SK-N-SH (cell line): ENCODE measurements around the gene CTNNA3. TPM values are rescaled to one million over a fixed set of nuclear protein-coding genes. Genes with fewer than 3 reads are reported as not detected.

Source experiments
- CTCF ChIA-PET: fragments of 300-600, 350-600 bp; formaldehyde crosslinking; extraction: SDS; loops from one replicate; lab custom pipeline; 2021; lab: Yijun Ruan, JAX
- POLR2A ChIA-PET: fragments of 350-600 bp; sonication (Branson Sonifier 250); formaldehyde crosslinking; extraction: SDS; loops from one replicate; lab custom pipeline; 2020; ENCODE audit warnings: antibody characterized with exemption, inconsistent platforms; lab: Yijun Ruan, JAX
- DNase-seq: peaks from one replicate; pipeline ENCODE4 v3.0.0; 2012
- H2AFZ ChIP-seq: fragments of 200-600 bp; sonication (generic); 2 replicates; pipeline ENCODE4 v1.8.1; 2016; ENCODE audit warnings: antibody characterized with exemption, mild to moderate bottlenecking, low read depth
- H3F3A ChIP-seq: fragments of 200-600 bp; sonication (generic); replicated peaks from 2 replicates; pipeline ENCODE3; 2016; ENCODE audit warnings: antibody characterized with exemption, mild to moderate bottlenecking; ENCODE audit not compliant: insufficient read depth
- H3K27ac ChIP-seq, 2 experiments: fragments of 200-500 bp in 1 of 2; fragments of 200-600 bp in 1 of 2; sonication (Bioruptor generic) in 1 of 2; sonication (generic), shearing (Covaris generic) in 1 of 2; 2 replicates each; pipeline versions ENCODE4 v1.5.1 to v1.6.1; 2014 to 2016; ENCODE audit warnings: low read depth in 2 of 2, inconsistent platforms in 1 of 2, low read length in 1 of 2, mild to moderate bottlenecking in 1 of 2, mixed read lengths in 1 of 2
- H3K27me3 ChIP-seq: fragments of 200-600 bp; sonication (generic), shearing (Covaris generic); 2 replicates; pipeline ENCODE4 v1.6.1; 2016; ENCODE audit warnings: mixed run types; ENCODE audit not compliant: insufficient read depth
- H3K36me3 ChIP-seq, 2 experiments: fragments of 200-500 bp in 1 of 2; fragments of 200-600 bp in 1 of 2; sonication (Bioruptor generic) in 1 of 2; sonication (generic) in 1 of 2; replicated peaks in 1 of 2; 2 replicates each; pipeline versions ENCODE3 to v1.5.1; 2014 to 2016; ENCODE audit warnings: low read length in 1 of 2, mild to moderate bottlenecking in 1 of 2; ENCODE audit not compliant: insufficient read depth in 2 of 2, control insufficient read depth in 1 of 2
- H3K4me1 ChIP-seq, 2 experiments: fragments of 200-500 bp in 1 of 2; fragments of 200-600 bp in 1 of 2; sonication (Bioruptor generic) in 1 of 2; sonication (generic), shearing (Covaris generic) in 1 of 2; 2 replicates each; pipeline versions ENCODE4 v1.5.1 to v1.6.1; 2014 to 2016; ENCODE audit warnings: low read depth in 1 of 2, low read length in 1 of 2, mixed run types in 1 of 2; ENCODE audit not compliant: insufficient read depth in 2 of 2, control insufficient read depth in 1 of 2
- H3K4me2 ChIP-seq: fragments of 200-600 bp; sonication (generic), shearing (Covaris generic); 2 replicates; pipeline ENCODE4 v1.6.1; 2017; ENCODE audit warnings: mixed run types
- H3K4me3 ChIP-seq, 2 experiments: fragments of 200-500 bp in 1 of 2; fragments of 200-600 bp in 1 of 2; sonication (Bioruptor generic) in 1 of 2; sonication (generic), shearing (Covaris generic) in 1 of 2; 2 replicates each; pipeline versions ENCODE4 v1.5.1 to v1.8.1; 2014 to 2016; ENCODE audit warnings: low read depth in 2 of 2, inconsistent platforms in 1 of 2, low read length in 1 of 2, mild to moderate bottlenecking in 1 of 2, mixed read lengths in 1 of 2, moderate library complexity in 1 of 2
- H3K79me2 ChIP-seq: fragments of 200-600 bp; sonication (generic); 2 replicates; pipeline ENCODE4 v1.8.1; 2017; ENCODE audit warnings: mild to moderate bottlenecking; ENCODE audit not compliant: insufficient read depth
- H3K9ac ChIP-seq: fragments of 200-600 bp; sonication (generic); 2 replicates; pipeline ENCODE4 v1.6.1; 2017; ENCODE audit warnings: mixed run types
- H3K9me2 ChIP-seq: fragments of 200-600 bp; sonication (generic); 2 replicates; pipeline ENCODE4 v1.6.1; 2017; ENCODE audit warnings: mixed run types
- H3K9me3 ChIP-seq: fragments of 200-600 bp; sonication (generic); 2 replicates; pipeline ENCODE4 v1.6.1; 2017; ENCODE audit warnings: mixed run types, mild to moderate bottlenecking, moderate library complexity
- H4K20me1 ChIP-seq: fragments of 200-600 bp; sonication (generic); 2 replicates; pipeline ENCODE4 v1.6.1; 2017; ENCODE audit warnings: mild to moderate bottlenecking, mixed run types; ENCODE audit not compliant: insufficient read depth
- CHD2 ChIP-seq: fragments of 150-350 bp; IDR thresholded peaks from 2 replicates; pipeline ENCODE4 v1.6.1; 2018; ENCODE audit warnings: low read length; ENCODE audit not compliant: partially characterized antibody
- FOSL2 ChIP-seq: IDR thresholded peaks from 2 replicates; pipeline ENCODE4 v1.4.0; 2012; ENCODE audit warnings: low read depth, mild to moderate bottlenecking, moderate library complexity, borderline replicate concordance
- FOXM1 ChIP-seq: IDR thresholded peaks from 2 replicates; pipeline ENCODE4 v1.4.0; 2012; ENCODE audit warnings: low read depth, mild to moderate bottlenecking
- MEF2A ChIP-seq: IDR thresholded peaks from 2 replicates; pipeline ENCODE4 v1.4.0; 2012; ENCODE audit warnings: low read depth, borderline replicate concordance
- MXI1 ChIP-seq: IDR thresholded peaks from 2 replicates; pipeline ENCODE4 v1.6.1; 2012; ENCODE audit warnings: mild to moderate bottlenecking, low read depth, low read length, improper control_type of control experiment
- RAD21 ChIP-seq: IDR thresholded peaks from 2 replicates; pipeline ENCODE4 v1.6.1; 2012; ENCODE audit warnings: mild to moderate bottlenecking, low read length
- RXRA ChIP-seq: IDR thresholded peaks from 2 replicates; pipeline ENCODE4 v1.4.0; 2012; ENCODE audit warnings: low read depth, mild to moderate bottlenecking, borderline replicate concordance
- SIN3A ChIP-seq: IDR thresholded peaks from 2 replicates; pipeline ENCODE4 v1.6.1; 2012; ENCODE audit warnings: low read depth, mild to moderate bottlenecking, low read length, moderate library complexity, borderline replicate concordance
- WGBS: methylation state at CpG from one replicate; pipeline ENCODE4 v1.1.6; 2017; ENCODE audit warnings: low lambda C conversion rate; 5-methylcytosine and 5-hydroxymethylcytosine counted together
- polyA plus RNA-seq, 3 experiments: library from polyadenylated mRNA; depleted of rRNA; stranded (reverse); fragments of >200 nt; gene quantifications; 2 replicates each; pipeline ENCODE4 v1.2.3, GENCODE V29; 2012

The CTNNA3 gene
- polyA plus RNA-seq, 1 of the 3 experiments (the other 2 are of a cell fraction): not detected

GRCh38 chr10:66862687-66863258 lies 833.2 kb downstream of the CTNNA3 start:
- DNase-seq: no peak
- Histone ChIP-seq H4K20me1 (no peaks in the 10 kb centered on the region), H2AFZ (no peak overlapping the region), H3K9me3 (no peaks in the 10 kb centered on the region), H3K4me1 (no peaks in the 10 kb centered on the region), H3K79me2 (no peaks in the 10 kb centered on the region), H3F3A (no peaks in the 10 kb centered on the region), H3K27ac (no peak overlapping the region), H3K36me3 (no peaks in the 10 kb centered on the region), H3K4me3 (no peak overlapping the region), H3K9me2 (no peaks in the 10 kb centered on the region), H3K4me2 (no peak overlapping the region), H3K27me3 (no peaks in the 10 kb centered on the region), H3K9ac (no peak overlapping the region)
- CTCF ChIA-PET: interaction anchor here (0.9 kb wide), 1 partner anchor 13 kb away, joined by 3 read pairs; no protein-coding TSS in a partner anchor
- POLR2A ChIA-PET: no interaction called here
- no peak for TF ChIP-seq RAD21
- 7% methylated on average over 4 of the region's 4 CpGs for WGBS

- Histone ChIP-seq H3F3A (no peaks in the 10 kb centered on the region), H3K36me3 (no peaks in the 10 kb centered on the region), H3K4me1 (no peaks in the 10 kb centered on the region), H3K4me3 (no peak overlapping the region), H3K9me3 (no peaks in the 10 kb centered on the region), H3K4me2 (no peak overlapping the region), H3K27ac (no peak overlapping the region), H3K9me2 (no peaks in the 10 kb centered on the region), H3K27me3 (no peaks in the 10 kb centered on the region), H3K9ac (no peak overlapping the region), H2AFZ (no peak overlapping the region), H4K20me1 (no peaks in the 10 kb centered on the region), H3K79me2 (no peaks in the 10 kb centered on the region)
- TF ChIP-seq FOSL2 (no peak), MXI1 (no peak), MEF2A (no peak), SIN3A (no peak)
- POLR2A ChIA-PET: no interaction called here
- WGBS: 5% methylated on average over 2 of the region's 2 CpGs
- DNase-seq: no peak
- CTCF ChIA-PET: no interaction called here
These were observed 835.5 kb downstream of the CTNNA3 start for GRCh38 chr10:66860376-66860945.

DNA sequence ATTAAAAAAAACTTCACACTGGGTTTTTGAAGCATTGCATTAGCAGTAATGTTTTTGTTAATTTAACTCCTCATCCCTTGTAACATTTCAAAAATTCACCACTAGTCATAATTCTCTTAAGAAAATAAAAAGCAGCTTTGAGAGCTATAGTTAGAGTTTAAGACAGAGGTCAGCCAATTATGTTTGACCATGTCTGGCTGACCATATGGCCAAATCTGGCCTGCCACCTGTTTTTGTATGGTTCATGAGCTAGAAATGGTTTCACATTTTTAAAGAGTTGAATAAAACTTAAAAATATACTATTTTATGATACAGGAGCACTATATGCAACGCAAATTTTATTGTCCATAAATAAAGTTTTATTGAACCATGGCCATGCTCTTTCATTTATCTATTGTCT lies 843.2 kb downstream of the CTNNA3 start:
- Histone ChIP-seq H3K4me3 (no peak overlapping the region), H2AFZ (no peak overlapping the region), H3K27me3 (no peaks in the 10 kb centered on the region; the same call in 1 of the 2 replicates), H3K9me2 (no peaks in the 10 kb centered on the region; the same call in 1 of the 2 replicates), H3K79me2 (no peaks in the 10 kb centered on the region), H3F3A (no peaks in the 10 kb centered on the region), H4K20me1 (no peaks in the 10 kb centered on the region), H3K36me3 (no peaks in the 10 kb centered on the region), H3K4me1 (no peaks in the 10 kb centered on the region), H3K27ac (no peak overlapping the region), H3K9me3 (no peaks in the 10 kb centered on the region), H3K4me2 (no peak overlapping the region), H3K9ac (no peak overlapping the region)
- TF ChIP-seq RXRA (no peak), MEF2A (no peak), FOSL2 (no peak), CHD2 (no peak), FOXM1 (no peak)
- no peak for DNase-seq
- WGBS: 0% methylated on average over 1 of the region's 1 CpG
- ChIA-PET POLR2A (no interaction called here), CTCF (no interaction called here)
